ENCODE data around the gene OPN1MW3.
"Not testable (repeated sequence)": the region's sequence is repeated elsewhere in the genome, so short reads cannot be mapped to it uniquely, and the experiment has no call there.

The OPN1MW3 gene

DNA sequence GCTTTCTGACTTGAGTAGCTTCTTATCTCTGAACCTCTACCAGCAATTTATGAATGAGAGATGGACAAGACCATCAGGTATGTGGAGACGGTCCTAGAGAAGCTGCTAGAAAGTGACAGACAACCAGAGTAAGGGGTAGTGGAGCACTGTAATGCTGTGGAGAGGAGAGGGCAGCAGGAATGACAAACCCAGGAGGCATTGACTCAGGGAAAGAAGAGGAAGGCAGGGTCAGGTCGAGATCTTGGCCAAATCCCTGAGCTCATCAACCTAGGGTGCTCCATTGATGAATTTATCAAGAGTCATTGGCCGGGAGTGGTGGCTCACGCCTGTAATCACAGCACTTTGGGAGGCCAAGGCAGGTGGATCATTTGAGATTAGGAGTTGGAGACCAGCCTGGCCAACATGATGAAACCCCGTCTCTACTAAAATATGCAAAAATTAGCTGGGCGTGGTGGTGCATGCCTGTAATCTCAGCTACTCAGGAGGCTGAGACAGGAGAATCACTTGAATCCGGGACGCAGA lies 17.3 kb upstream of the OPN1MW3 start:
- H3K4me2 ChIP-seq; H3K4me3 ChIP-seq (IDR thresholded peaks at IDR 0.05; ENCODE audit: insufficient read depth, low read depth, low read length); H3K27me3 ChIP-seq (ENCODE audit: insufficient read depth, low read depth); H3K36me3 ChIP-seq (ENCODE audit: insufficient read depth); H2AFZ ChIP-seq (ENCODE audit: low read depth); H3K4me1 ChIP-seq (ENCODE audit: low read depth, poor library complexity, severe bottlenecking); H4K20me1 ChIP-seq (ENCODE audit: insufficient read depth); H3K9ac ChIP-seq; H3K79me2 ChIP-seq (ENCODE audit: insufficient read depth, low read depth); H3K27ac ChIP-seq: not testable (repeated sequence)

DNA sequence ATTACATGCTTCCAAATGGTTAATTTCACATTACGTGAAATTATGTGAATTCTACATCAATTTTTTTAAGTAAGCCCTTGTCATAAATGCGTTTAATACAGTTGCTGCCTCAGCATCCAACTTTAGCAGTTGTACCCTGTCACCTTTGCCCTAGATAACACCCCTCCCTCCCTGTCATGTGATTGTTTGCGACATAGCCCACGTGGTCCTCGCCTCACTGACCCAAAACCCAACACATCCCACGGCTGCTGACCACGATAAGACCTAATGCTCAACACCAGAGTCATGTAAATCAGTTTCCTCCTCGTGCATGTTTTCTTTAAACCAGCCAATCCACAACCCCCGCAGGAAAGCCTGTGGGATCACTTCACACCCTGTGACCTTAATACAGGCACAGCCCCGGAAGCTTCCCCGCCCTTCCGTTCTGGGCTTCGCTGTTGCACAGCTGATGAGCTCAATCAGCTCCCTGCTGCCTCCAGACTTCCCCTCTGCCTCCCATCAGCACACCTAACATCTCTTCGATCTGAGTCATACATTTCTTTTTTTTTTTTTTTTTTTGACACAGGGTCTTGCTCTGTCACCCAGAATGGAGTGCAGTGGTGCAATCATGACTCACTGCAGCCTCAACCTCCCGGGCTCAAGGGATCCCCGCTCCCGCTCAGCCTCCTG lies 9.9 kb upstream of the OPN1MW3 start:
- not testable (repeated sequence) for H3K4me1 ChIP-seq (ENCODE audit: low read depth, poor library complexity, severe bottlenecking); H3K4me2 ChIP-seq; H3K9ac ChIP-seq; H3K36me3 ChIP-seq (ENCODE audit: insufficient read depth); H3K79me2 ChIP-seq (ENCODE audit: insufficient read depth, low read depth); H3K4me3 ChIP-seq (IDR thresholded peaks at IDR 0.05; ENCODE audit: insufficient read depth, low read depth, low read length); H4K20me1 ChIP-seq (ENCODE audit: insufficient read depth); H3K27me3 ChIP-seq (ENCODE audit: insufficient read depth, low read depth); H3K27ac ChIP-seq; H2AFZ ChIP-seq (ENCODE audit: low read depth)

DNA sequence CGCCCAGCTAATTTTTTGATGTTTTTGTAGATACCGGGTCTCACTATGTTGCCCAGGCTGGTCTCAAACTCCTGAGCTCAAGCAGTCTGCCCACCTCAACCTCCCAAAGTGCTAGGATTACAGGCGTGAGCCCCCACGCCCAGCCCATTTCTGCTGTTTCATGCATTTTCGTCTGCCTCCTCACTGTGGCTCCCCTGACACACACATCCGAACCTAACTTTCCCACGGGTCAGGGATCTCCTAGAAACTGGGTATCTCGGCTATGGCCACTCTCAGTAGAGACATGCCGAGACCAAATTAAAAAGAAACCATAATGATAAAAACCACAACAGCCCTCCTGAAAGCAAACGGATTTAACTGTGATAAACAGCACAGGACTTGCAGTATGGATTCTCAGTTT lies 9.3 kb upstream of the OPN1MW3 start:
- not testable (repeated sequence) for H3K79me2 ChIP-seq (ENCODE audit: insufficient read depth, low read depth); H3K36me3 ChIP-seq (ENCODE audit: insufficient read depth); H2AFZ ChIP-seq (ENCODE audit: low read depth); H3K4me2 ChIP-seq; H3K4me3 ChIP-seq (IDR thresholded peaks at IDR 0.05; ENCODE audit: insufficient read depth, low read depth, low read length); H3K4me1 ChIP-seq (ENCODE audit: low read depth, poor library complexity, severe bottlenecking); H4K20me1 ChIP-seq (ENCODE audit: insufficient read depth); H3K27ac ChIP-seq; H3K9ac ChIP-seq; H3K27me3 ChIP-seq (ENCODE audit: insufficient read depth, low read depth)

DNA sequence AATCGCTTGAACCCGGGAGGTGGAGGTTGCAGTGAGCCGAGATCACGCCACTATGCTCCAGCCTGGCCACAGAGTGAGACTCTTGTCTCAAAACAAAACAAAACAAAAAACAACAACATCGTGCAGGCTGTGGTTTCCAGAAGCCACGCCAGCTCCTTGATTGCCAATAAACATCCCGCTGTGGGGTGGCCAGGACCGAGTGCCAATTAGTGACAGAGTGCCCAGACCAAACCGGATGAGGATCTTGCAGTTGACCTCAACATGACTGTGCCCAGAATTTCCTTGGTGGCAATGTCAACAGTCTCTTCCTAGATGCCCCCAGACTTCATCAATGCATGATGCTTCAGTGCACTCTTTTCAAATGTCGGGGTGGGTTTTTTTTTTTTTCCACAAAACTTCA lies 1.3 kb downstream of the OPN1MW3 start:
- H3K4me1 ChIP-seq (ENCODE audit: low read depth, poor library complexity, severe bottlenecking); H3K27me3 ChIP-seq (ENCODE audit: insufficient read depth, low read depth); H3K79me2 ChIP-seq (ENCODE audit: insufficient read depth, low read depth); H2AFZ ChIP-seq (ENCODE audit: low read depth); H3K36me3 ChIP-seq (ENCODE audit: insufficient read depth); H3K27ac ChIP-seq; H4K20me1 ChIP-seq (ENCODE audit: insufficient read depth); H3K4me2 ChIP-seq; H3K4me3 ChIP-seq (IDR thresholded peaks at IDR 0.05; ENCODE audit: insufficient read depth, low read depth, low read length); H3K9ac ChIP-seq: not testable (repeated sequence)

DNA sequence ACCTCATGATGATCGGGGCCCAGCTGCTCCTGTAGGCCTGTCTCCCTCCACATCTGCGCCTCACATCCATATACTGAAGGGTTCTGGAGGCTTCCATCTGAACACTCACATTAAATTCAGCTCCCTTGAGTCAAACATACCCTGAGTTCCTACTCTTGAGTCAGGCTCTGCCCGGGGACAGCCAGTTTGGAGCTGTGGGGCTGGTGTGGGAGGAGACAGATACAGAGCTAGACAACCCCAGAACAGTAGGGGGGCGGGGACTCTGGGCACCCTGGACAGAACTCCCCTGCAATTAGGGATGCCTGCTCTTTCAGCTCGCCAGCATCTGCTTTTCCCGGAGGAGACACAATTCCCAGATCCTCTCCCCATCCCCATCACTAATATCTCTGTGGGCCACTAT lies 5.7 kb downstream of the OPN1MW3 start:
- H3K4me3 ChIP-seq (IDR thresholded peaks at IDR 0.05; ENCODE audit: insufficient read depth, low read depth, low read length); H4K20me1 ChIP-seq (ENCODE audit: insufficient read depth); H3K36me3 ChIP-seq (ENCODE audit: insufficient read depth); H3K27ac ChIP-seq; H3K79me2 ChIP-seq (ENCODE audit: insufficient read depth, low read depth); H2AFZ ChIP-seq (ENCODE audit: low read depth); H3K9ac ChIP-seq; H3K27me3 ChIP-seq (ENCODE audit: insufficient read depth, low read depth); H3K4me2 ChIP-seq; H3K4me1 ChIP-seq (ENCODE audit: low read depth, poor library complexity, severe bottlenecking): not testable (repeated sequence)

DNA sequence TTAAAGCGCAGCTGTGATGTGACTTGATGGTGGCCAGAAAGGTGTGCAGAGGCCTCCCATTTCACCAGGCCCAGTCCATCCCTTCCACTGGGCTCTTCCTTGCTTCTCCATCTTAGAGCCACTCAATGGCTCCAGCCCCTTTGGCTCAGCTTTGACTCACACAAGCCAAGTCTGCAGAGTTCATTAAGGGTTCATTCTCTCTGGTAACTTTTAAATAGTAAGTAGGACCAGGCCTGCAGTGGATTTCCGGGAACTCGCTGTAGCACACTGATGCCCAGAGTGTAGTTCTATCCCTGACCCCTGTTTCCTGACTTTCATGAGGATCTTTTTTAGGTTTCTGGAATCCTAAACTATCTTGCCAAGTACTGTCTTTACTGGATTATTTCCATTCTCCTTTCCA lies 11.9 kb downstream of the OPN1MW3 start:
- H3K4me3 ChIP-seq (IDR thresholded peaks at IDR 0.05; ENCODE audit: insufficient read depth, low read depth, low read length); H3K4me1 ChIP-seq (ENCODE audit: low read depth, poor library complexity, severe bottlenecking): not testable (repeated sequence)

DNA sequence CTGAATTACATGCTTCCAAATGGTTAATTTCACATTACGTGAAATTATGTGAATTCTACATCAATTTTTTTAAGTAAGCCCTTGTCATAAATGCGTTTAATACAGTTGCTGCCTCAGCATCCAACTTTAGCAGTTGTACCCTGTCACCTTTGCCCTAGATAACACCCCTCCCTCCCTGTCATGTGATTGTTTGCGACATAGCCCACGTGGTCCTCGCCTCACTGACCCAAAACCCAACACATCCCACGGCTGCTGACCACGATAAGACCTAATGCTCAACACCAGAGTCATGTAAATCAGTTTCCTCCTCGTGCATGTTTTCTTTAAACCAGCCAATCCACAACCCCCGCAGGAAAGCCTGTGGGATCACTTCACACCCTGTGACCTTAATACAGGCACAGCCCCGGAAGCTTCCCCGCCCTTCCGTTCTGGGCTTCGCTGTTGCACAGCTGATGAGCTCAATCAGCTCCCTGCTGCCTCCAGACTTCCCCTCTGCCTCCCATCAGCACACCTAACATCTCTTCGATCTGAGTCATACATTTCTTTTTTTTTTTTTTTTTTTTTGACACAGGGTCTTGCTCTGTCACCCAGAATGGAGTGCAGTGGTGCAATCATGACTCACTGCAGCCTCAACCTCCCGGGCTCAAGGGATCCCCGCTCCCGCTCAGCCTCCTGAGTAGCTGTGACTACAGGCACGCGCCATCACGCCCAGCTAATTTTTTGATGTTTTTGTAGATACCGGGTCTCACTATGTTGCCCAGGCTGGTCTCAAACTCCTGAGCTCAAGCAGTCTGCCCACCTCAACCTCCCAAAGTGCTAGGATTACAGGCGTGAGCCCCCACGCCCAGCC lies 27.3 kb downstream of the OPN1MW3 start:
- H4K20me1 ChIP-seq (ENCODE audit: insufficient read depth); H3K4me2 ChIP-seq; H3K9ac ChIP-seq; H3K79me2 ChIP-seq (ENCODE audit: insufficient read depth, low read depth); H3K27me3 ChIP-seq (ENCODE audit: insufficient read depth, low read depth); H2AFZ ChIP-seq (ENCODE audit: low read depth); H3K36me3 ChIP-seq (ENCODE audit: insufficient read depth); H3K4me3 ChIP-seq (IDR thresholded peaks at IDR 0.05; ENCODE audit: insufficient read depth, low read depth, low read length); H3K27ac ChIP-seq; H3K4me1 ChIP-seq (ENCODE audit: low read depth, poor library complexity, severe bottlenecking): not testable (repeated sequence)

More for the DNA sequence above, 11.9 kb downstream of the OPN1MW3 start:
- H3K27ac ChIP-seq; H3K79me2 ChIP-seq (ENCODE audit: insufficient read depth, low read depth); H2AFZ ChIP-seq (ENCODE audit: low read depth); H4K20me1 ChIP-seq (ENCODE audit: insufficient read depth); H3K9ac ChIP-seq; H3K4me2 ChIP-seq; H3K36me3 ChIP-seq (ENCODE audit: insufficient read depth); H3K27me3 ChIP-seq (ENCODE audit: insufficient read depth, low read depth): not testable (repeated sequence)

DNA sequence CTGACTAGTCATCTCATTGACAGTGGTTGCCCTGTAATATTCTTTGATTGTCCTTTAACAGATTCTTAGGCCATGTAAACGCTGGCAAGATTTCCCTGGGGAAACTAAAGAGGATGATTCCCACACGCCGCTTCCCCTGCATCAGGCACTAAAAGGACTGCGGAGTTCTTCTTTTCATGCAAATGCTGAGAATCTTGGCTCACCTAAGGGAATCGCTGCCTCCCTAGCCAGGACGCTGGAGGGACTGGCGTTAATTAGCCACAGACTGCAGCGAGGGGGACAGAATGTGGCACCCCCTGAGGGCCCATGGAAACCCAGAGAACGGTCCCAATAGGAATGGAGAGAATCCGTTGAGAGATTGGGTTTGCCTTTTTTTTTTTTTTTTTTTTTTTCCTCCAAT lies 29.0 kb downstream of the OPN1MW3 start:
- H3K27me3 ChIP-seq (ENCODE audit: insufficient read depth, low read depth); H3K4me1 ChIP-seq (ENCODE audit: low read depth, poor library complexity, severe bottlenecking); H4K20me1 ChIP-seq (ENCODE audit: insufficient read depth); H3K4me3 ChIP-seq (IDR thresholded peaks at IDR 0.05; ENCODE audit: insufficient read depth, low read depth, low read length); H2AFZ ChIP-seq (ENCODE audit: low read depth); H3K4me2 ChIP-seq; H3K79me2 ChIP-seq (ENCODE audit: insufficient read depth, low read depth); H3K27ac ChIP-seq; H3K36me3 ChIP-seq (ENCODE audit: insufficient read depth); H3K9ac ChIP-seq: not testable (repeated sequence)

Data from KMS-11 (cell line).